Measurements from ENCODE around the gene DNMBP. TPM values are rescaled to one million over a fixed set of nuclear protein-coding genes. Genes with fewer than 3 reads are reported as not detected.
"Not testable (repeated sequence)": the region's sequence is repeated elsewhere in the genome, so short reads cannot be mapped to it uniquely, and the experiment has no call there.

Gene DNMBP
- total RNA-seq, 3 donors from 2014 or later = 1.0 to 1.3 (median 1.2) TPM

- DNase-seq; H3K4me3 Mint-ChIP-seq; H3K9me3 Mint-ChIP-seq; H3K36me3 Mint-ChIP-seq (ENCODE audit: insufficient read depth); H3K27me3 Mint-ChIP-seq (ENCODE audit: low read depth); ATAC-seq; H3K4me1 Mint-ChIP-seq (ENCODE audit: low read depth): not testable (repeated sequence)
Measured at GRCh38 chr10:99963467-99964165, 46.1 kb downstream of the DNMBP start.

GRCh38 chr10:99958806-99959205, 50.9 kb downstream of the DNMBP start:
- H3K27me3 Mint-ChIP-seq (ENCODE audit: low read depth) = no peaks in the 10 kb centered on the region
- H3K9me3 Mint-ChIP-seq = no peaks in the 10 kb centered on the region
- no peak for ATAC-seq
- no peak for DNase-seq
- peaks cover 15% of the 10 kb centered on the region for H3K36me3 Mint-ChIP-seq (ENCODE audit: insufficient read depth)
- no peak overlapping the region for H3K4me3 Mint-ChIP-seq
- H3K4me1 Mint-ChIP-seq (ENCODE audit: low read depth) = no peaks in the 10 kb centered on the region

- no peaks in the 10 kb centered on the region for H3K27me3 Mint-ChIP-seq (ENCODE audit: low read depth)
Measured at GRCh38 chr10:99958302-99958701, 51.4 kb downstream of the DNMBP start.

GRCh38 chr10:99953510-99953909, 56.2 kb downstream of the DNMBP start:
- DNase-seq; H3K4me3 Mint-ChIP-seq; H3K27me3 Mint-ChIP-seq (ENCODE audit: low read depth); H3K4me1 Mint-ChIP-seq (ENCODE audit: low read depth); ATAC-seq: not testable (repeated sequence)
- peaks cover 25% of the 10 kb centered on the region for H3K9me3 Mint-ChIP-seq
- H3K36me3 Mint-ChIP-seq (ENCODE audit: insufficient read depth) = peaks cover 42% of the 10 kb centered on the region

More at GRCh38 chr10:99958302-99958701, 51.4 kb downstream of the DNMBP start:
- Mint-ChIP-seq H3K36me3 (ENCODE audit: insufficient read depth) (peaks cover 17% of the 10 kb centered on the region), H3K4me3 (no peak overlapping the region), H3K9me3 (no peaks in the 10 kb centered on the region), H3K4me1 (ENCODE audit: low read depth) (no peaks in the 10 kb centered on the region)
- ATAC-seq (no peak), DNase-seq (no peak)

GRCh38 chr10:99952799-99953198, 56.9 kb downstream of the DNMBP start:
- Mint-ChIP-seq H3K4me3 (no peak overlapping the region), H3K4me1 (ENCODE audit: low read depth) (no peaks in the 10 kb centered on the region), H3K9me3 (peaks cover 25% of the 10 kb centered on the region), H3K27me3 (ENCODE audit: low read depth) (no peaks in the 10 kb centered on the region), H3K36me3 (ENCODE audit: insufficient read depth) (peaks cover 44% of the 10 kb centered on the region)
- DNase-seq (no peak), ATAC-seq (no peak)

- DNase-seq; H3K4me1 Mint-ChIP-seq (ENCODE audit: low read depth); H3K27me3 Mint-ChIP-seq (ENCODE audit: low read depth); H3K4me3 Mint-ChIP-seq; ATAC-seq: not testable (repeated sequence)
- Mint-ChIP-seq H3K9me3 (peaks cover 16% of the 10 kb centered on the region), H3K36me3 (ENCODE audit: insufficient read depth) (peaks cover 18% of the 10 kb centered on the region)
Measured at GRCh38 chr10:99946051-99946450, 63.7 kb downstream of the DNMBP start.

- Mint-ChIP-seq H3K36me3 (ENCODE audit: insufficient read depth) (peaks cover 15% of the 10 kb centered on the region), H3K27me3 (ENCODE audit: low read depth) (no peaks in the 10 kb centered on the region), H3K4me1 (ENCODE audit: low read depth) (no peaks in the 10 kb centered on the region), H3K4me3 (no peak overlapping the region), H3K9me3 (peaks cover 8% of the 10 kb centered on the region)
- DNase-seq (no peak), ATAC-seq (no peak)
Measured at GRCh38 chr10:99945263-99945662, 64.5 kb downstream of the DNMBP start.

- Mint-ChIP-seq H3K4me3 (no peak overlapping the region), H3K4me1 (ENCODE audit: low read depth) (no peaks in the 10 kb centered on the region), H3K9me3 (peaks cover 4% of the 10 kb centered on the region), H3K27me3 (ENCODE audit: low read depth) (no peaks in the 10 kb centered on the region), H3K36me3 (ENCODE audit: insufficient read depth) (peaks cover 13% of the 10 kb centered on the region)
- ATAC-seq (no peak), DNase-seq (no peak)
Measured at GRCh38 chr10:99944860-99945259, 64.9 kb downstream of the DNMBP start.

GRCh38 chr10:99943908-99944307, 65.8 kb downstream of the DNMBP start:
- Mint-ChIP-seq H3K9me3 (peaks cover 4% of the 10 kb centered on the region), H3K4me1 (ENCODE audit: low read depth) (no peaks in the 10 kb centered on the region), H3K36me3 (ENCODE audit: insufficient read depth) (peaks cover 13% of the 10 kb centered on the region), H3K27me3 (ENCODE audit: low read depth) (no peaks in the 10 kb centered on the region), H3K4me3 (no peak overlapping the region)
- ATAC-seq (no peak), DNase-seq (no peak)

GRCh38 chr10:99941942-99942820, 67.6 kb downstream of the DNMBP start:
- DNase-seq (no peak), ATAC-seq (no peak)
- H3K9me3 Mint-ChIP-seq = peaks cover 4% of the 10 kb centered on the region
- H3K4me3 Mint-ChIP-seq = no peak overlapping the region
- peaks cover 14% of the 10 kb centered on the region for H3K36me3 Mint-ChIP-seq (ENCODE audit: insufficient read depth)
- peaks cover 1% of the 10 kb centered on the region for H3K4me1 Mint-ChIP-seq (ENCODE audit: low read depth)
- no peaks in the 10 kb centered on the region for H3K27me3 Mint-ChIP-seq (ENCODE audit: low read depth)

- H3K36me3 Mint-ChIP-seq (ENCODE audit: insufficient read depth) = peaks cover 14% of the 10 kb centered on the region
Measured at GRCh38 chr10:99938563-99938962, 71.2 kb downstream of the DNMBP start.

GRCh38 chr10:99937630-99938029, 72.1 kb downstream of the DNMBP start:
- no peaks in the 10 kb centered on the region for H3K27me3 Mint-ChIP-seq (ENCODE audit: low read depth)
- no peak for DNase-seq
- peaks cover 1% of the 10 kb centered on the region for H3K4me1 Mint-ChIP-seq (ENCODE audit: low read depth)
- H3K36me3 Mint-ChIP-seq (ENCODE audit: insufficient read depth) = peaks cover 14% of the 10 kb centered on the region
- peaks cover 4% of the 10 kb centered on the region for H3K9me3 Mint-ChIP-seq
- H3K4me3 Mint-ChIP-seq = no peak overlapping the region
- ATAC-seq = no peak

More at GRCh38 chr10:99938563-99938962, 71.2 kb downstream of the DNMBP start:
- DNase-seq (no peak), ATAC-seq (no peak)
- H3K4me1 Mint-ChIP-seq (ENCODE audit: low read depth) = peaks cover 1% of the 10 kb centered on the region
- no peak overlapping the region for H3K4me3 Mint-ChIP-seq
- H3K27me3 Mint-ChIP-seq (ENCODE audit: low read depth) = no peaks in the 10 kb centered on the region
- peaks cover 4% of the 10 kb centered on the region for H3K9me3 Mint-ChIP-seq

GRCh38 chr10:99932203-99932957, 77.4 kb downstream of the DNMBP start:
- not testable (repeated sequence) for H3K9me3 Mint-ChIP-seq; ATAC-seq; H3K4me3 Mint-ChIP-seq; H3K27me3 Mint-ChIP-seq (ENCODE audit: low read depth); DNase-seq; H3K4me1 Mint-ChIP-seq (ENCODE audit: low read depth); H3K36me3 Mint-ChIP-seq (ENCODE audit: insufficient read depth)
